T-cell (primary cell): Measurements from ENCODE around the gene SNRNP200. TPM values are rescaled to one million over a fixed set of nuclear protein-coding genes. Genes with fewer than 3 reads are reported as not detected.

Experiments used
- ATAC-seq, 4 experiments: fragments of 200-7000 bp in 3 of 4; fragments of 150-1000 bp in 1 of 4; cut with Tn5 transposase; replicated peaks in 1 of 4; 1 replicate in 3 of 4; 2 replicates in 1 of 4; pipeline ENCODE4 v1.10.0; 2021; ENCODE audit warnings: moderate library complexity in 3 of 4, mild to moderate bottlenecking in 2 of 4, moderate number of reproducible peaks in 1 of 4
- CTCF ChIA-PET, 2 donors: fragments of 300-600 bp; sonication (Branson Sonifier 250); formaldehyde crosslinking; loops; one replicate each; lab custom pipeline; 2022; ENCODE audit warnings: antibody characterized with exemption in 2 of 2; lab: Charles Lee
- POLR2A ChIA-PET, 2 donors: fragments of 300-600 bp; sonication (Branson Sonifier 250); formaldehyde crosslinking; loops; one replicate each; lab custom pipeline; 2022; ENCODE audit warnings: antibody characterized with exemption in 2 of 2; lab: Charles Lee
- DNase-seq, 35 experiments: peaks; one replicate each; pipeline versions ENCODE4 v3.0.0 to v3.0.0-alpha.2; 2013 to 2023
- H3K27ac ChIP-seq: one replicate; pipeline ENCODE4 v1.5.1; 2013; ENCODE audit warnings: low read length
- H3K27me3 ChIP-seq, 2 experiments: replicated peaks in 1 of 2; 1 replicate in 1 of 2; 2 replicates in 1 of 2; pipeline versions ENCODE4 v1.6.1 to v1.7.0; 2013; ENCODE audit warnings: low read length in 1 of 2, mixed read lengths in 1 of 2; ENCODE audit not compliant: control insufficient read depth in 2 of 2, insufficient read depth in 2 of 2; ENCODE audit errors: extremely low read depth in 1 of 2
- H3K36me3 ChIP-seq, 2 donors: 1 replicate in 1 of 2; 2 replicates in 1 of 2; pipeline versions ENCODE4 v1.6.1 to v1.7.0; 2013; ENCODE audit warnings: low read length in 1 of 2; ENCODE audit not compliant: control insufficient read depth in 2 of 2, insufficient read depth in 1 of 2; ENCODE audit errors: extremely low read depth in 1 of 2
- H3K4me1 ChIP-seq, 2 experiments: 1 replicate in 1 of 2; 2 replicates in 1 of 2; pipeline versions ENCODE4 v1.6.1 to v1.7.0; 2013; ENCODE audit warnings: low read length in 2 of 2, mixed read lengths in 1 of 2; ENCODE audit not compliant: insufficient read depth in 2 of 2, control insufficient read depth in 1 of 2; ENCODE audit errors: extremely low read depth in 1 of 2
- H3K4me3 ChIP-seq, 2 donors: 1 replicate in 1 of 2; 2 replicates in 1 of 2; pipeline versions ENCODE4 v1.5.1 to v1.7.0; 2013; ENCODE audit warnings: mild to moderate bottlenecking in 2 of 2, low read length in 1 of 2, moderate library complexity in 1 of 2; ENCODE audit not compliant: control insufficient read depth in 1 of 2; ENCODE audit errors: extremely low read depth in 1 of 2
- H3K9me3 ChIP-seq: 2 replicates; pipeline ENCODE4 v1.7.0; 2013
- H3K27ac Mint-ChIP-seq, 2 donors: one replicate each; pipeline ENCODE4 v1.8.0; 2020 to 2021; ENCODE audit warnings: mild to moderate bottlenecking in 2 of 2, mixed read lengths in 2 of 2
- H3K27me3 Mint-ChIP-seq, 2 donors: one replicate each; pipeline ENCODE4 v1.8.0; 2021 to 2022; ENCODE audit warnings: mixed read lengths in 2 of 2
- H3K36me3 Mint-ChIP-seq: one replicate; pipeline ENCODE4 v1.8.0; 2021; ENCODE audit warnings: mixed read lengths
- H3K4me1 Mint-ChIP-seq, 3 donors: one replicate each; pipeline ENCODE4 v1.8.0; 2020 to 2022; ENCODE audit warnings: mixed read lengths in 3 of 3, mild to moderate bottlenecking in 1 of 3
- H3K4me3 Mint-ChIP-seq, 3 donors: one replicate each; pipeline ENCODE4 v1.8.0; 2020 to 2022; ENCODE audit warnings: mild to moderate bottlenecking in 3 of 3, mixed read lengths in 3 of 3, moderate library complexity in 3 of 3
- H3K9me3 Mint-ChIP-seq, 3 donors: one replicate each; pipeline ENCODE4 v1.8.0; 2020 to 2022; ENCODE audit warnings: mixed read lengths in 3 of 3
- WGBS: methylation state at CpG from one replicate; pipeline ENCODE4 v1.1.5; 2013; ENCODE audit warnings: missing lambda C conversion rate; ENCODE audit not compliant: insufficient coverage; 5-methylcytosine and 5-hydroxymethylcytosine counted together
- total RNA-seq, 35 experiments: library from RNA in 6 of 35; stranded (reverse) in 6 of 35; fragments of 120-200 nt in 1 of 35; gene quantifications; one replicate each; pipeline versions ENCODE4 v1.2.1 to v1.2.4 and lab custom pipeline; 2013 to 2026

SNRNP200 gene
- total RNA-seq, 5 donors from 2014 or later (not counting 1 experiment from before 2014, with no cell fraction given) = 200 to 254 (median 203) TPM

- peaks cover 16 to 71% of the 10 kb centered on the region in 2 experiments for H3K4me1 ChIP-seq
- no peaks in the 10 kb centered on the region for H3K9me3 ChIP-seq
- POLR2A ChIA-PET = no interaction called here
- H3K27ac Mint-ChIP-seq = peak overlapping the region; percentile 47 to 61
- ATAC-seq (no peak), DNase-seq (no peak)
- H3K27ac ChIP-seq = no peak overlapping the region
- no peaks in the 10 kb centered on the region for H3K27me3 Mint-ChIP-seq
- H3K9me3 Mint-ChIP-seq = no peaks in the 10 kb centered on the region
- H3K27me3 ChIP-seq = no peaks in the 10 kb centered on the region
- CTCF ChIA-PET = interaction anchor here in 1 of 2 donors (0.8 kb wide), 1 partner anchor 271 kb away, joined by 3 read pairs; no protein-coding TSS in a partner anchor
- peak overlapping the region; percentile 79 to 98 (median 84) for H3K4me3 Mint-ChIP-seq
- H3K36me3 ChIP-seq = peaks cover 3 to 48% of the 10 kb centered on the region in 2 donors
- WGBS = 100% methylated on average over 1 of the region's 4 CpGs
- peak overlapping the region in 1 of 2 donors; percentile 5 for H3K4me3 ChIP-seq
- H3K36me3 Mint-ChIP-seq = peaks cover 18% of the 10 kb centered on the region
- H3K4me1 Mint-ChIP-seq = peaks cover 64 to 75% (median 69%) of the 10 kb centered on the region in 3 donors
These were observed 41.3 kb downstream of the SNRNP200 start for GRCh38 chr2:96264086-96264485.

DNA sequence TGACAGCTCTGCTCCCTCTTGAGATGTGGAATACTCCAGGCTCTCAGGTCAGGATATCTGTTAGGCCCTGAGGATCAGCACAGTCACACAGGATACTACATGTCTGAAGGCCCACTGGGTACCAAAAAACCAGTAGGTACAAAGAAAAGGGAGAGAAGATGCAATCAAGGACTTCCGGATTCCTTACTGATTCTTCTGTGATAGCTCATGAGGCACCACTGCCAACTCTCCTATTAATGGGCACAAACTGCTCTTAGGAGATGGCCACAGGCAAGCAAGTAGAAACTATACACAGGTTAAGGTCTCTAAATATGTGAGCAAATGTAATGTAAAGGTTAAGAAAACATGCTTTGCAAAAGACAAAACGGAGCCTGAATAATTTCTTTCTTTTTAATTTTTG, 43.0 kb downstream of the SNRNP200 start:
- no peak for ATAC-seq
- H3K27ac ChIP-seq = no peak overlapping the region
- Mint-ChIP-seq H3K4me3 (peak overlapping the region in 1 of 3 donors; percentile 31), H3K4me1 (peaks cover 68 to 82% (median 77%) of the 10 kb centered on the region in 3 donors), H3K27me3 (no peaks in the 10 kb centered on the region), H3K27ac (no peak overlapping the region), H3K36me3 (peaks cover 15% of the 10 kb centered on the region), H3K9me3 (no peaks in the 10 kb centered on the region)
- DNase-seq = no peak
- 100% methylated on average over 1 of the region's 2 CpGs for WGBS
- ChIA-PET CTCF (interaction anchor here in 1 of 2 donors (0.7 kb wide), 1 partner anchor 81 kb away, joined by 3 read pairs; no protein-coding TSS in a partner anchor), POLR2A (no interaction called here)
- peaks cover under 1 to 43% of the 10 kb centered on the region in 2 donors for H3K36me3 ChIP-seq
- no peak overlapping the region for H3K4me3 ChIP-seq
- H3K4me1 ChIP-seq = peaks cover 17 to 72% of the 10 kb centered on the region in 2 experiments
- H3K27me3 ChIP-seq = no peaks in the 10 kb centered on the region
- H3K9me3 ChIP-seq = no peaks in the 10 kb centered on the region

DNA sequence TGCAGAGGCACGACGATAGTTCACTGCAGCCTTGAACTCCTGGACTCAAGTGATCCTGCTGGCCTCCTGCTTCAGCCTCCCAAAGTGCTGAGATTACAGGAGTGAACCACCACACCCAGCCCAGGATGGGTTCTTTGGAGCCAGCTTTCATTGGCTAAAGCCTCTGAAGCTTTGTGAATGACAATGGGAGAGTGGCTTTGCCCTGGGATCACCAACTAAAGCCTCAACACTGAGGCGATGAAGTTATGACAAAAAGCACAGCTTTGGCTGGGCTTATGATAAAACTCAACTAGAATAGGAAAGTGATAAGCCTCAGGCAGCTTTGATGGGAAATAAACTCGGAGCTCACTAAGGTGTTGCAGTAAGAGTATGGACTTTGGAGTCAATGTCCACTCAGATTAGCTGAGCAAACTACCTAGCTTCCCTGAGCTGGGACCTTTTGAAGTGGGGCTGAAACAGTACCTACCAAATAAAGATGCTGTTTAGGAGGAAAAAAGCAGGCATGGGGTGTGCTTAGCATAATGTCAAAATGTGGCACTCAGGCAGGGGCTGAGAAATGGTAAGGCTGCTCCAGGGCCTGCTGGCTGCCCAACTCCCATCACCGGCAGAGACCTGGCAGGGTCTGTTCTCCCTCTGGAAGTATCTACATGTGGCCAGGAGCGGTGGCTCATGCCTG, 43.9 kb downstream of the SNRNP200 start:
- no peaks in the 10 kb centered on the region for H3K27me3 ChIP-seq
- DNase-seq = no peak
- WGBS = 94% methylated on average over 3 of the region's 6 CpGs
- CTCF ChIA-PET = interaction anchor here (0.5 to 1.0 kb wide), 3 partner anchors 53 to 459 kb away, joined by 3 read pairs; partner anchors contain the start of gene STARD7 (in 1 of the 2)
- POLR2A ChIA-PET = no interaction called here
- Mint-ChIP-seq H3K9me3 (no peaks in the 10 kb centered on the region), H3K27ac (no peak overlapping the region), H3K4me1 (peaks cover 68 to 85% (median 79%) of the 10 kb centered on the region in 3 donors), H3K36me3 (peaks cover 19% of the 10 kb centered on the region), H3K27me3 (no peaks in the 10 kb centered on the region), H3K4me3 (no peak overlapping the region)
- no peak overlapping the region for H3K27ac ChIP-seq
- ATAC-seq = no peak
- H3K36me3 ChIP-seq = peaks cover 0 to 43% of the 10 kb centered on the region in 2 donors
- H3K4me1 ChIP-seq = peaks cover 20 to 71% of the 10 kb centered on the region in 2 experiments
- H3K9me3 ChIP-seq = no peaks in the 10 kb centered on the region
- no peak overlapping the region for H3K4me3 ChIP-seq

DNA sequence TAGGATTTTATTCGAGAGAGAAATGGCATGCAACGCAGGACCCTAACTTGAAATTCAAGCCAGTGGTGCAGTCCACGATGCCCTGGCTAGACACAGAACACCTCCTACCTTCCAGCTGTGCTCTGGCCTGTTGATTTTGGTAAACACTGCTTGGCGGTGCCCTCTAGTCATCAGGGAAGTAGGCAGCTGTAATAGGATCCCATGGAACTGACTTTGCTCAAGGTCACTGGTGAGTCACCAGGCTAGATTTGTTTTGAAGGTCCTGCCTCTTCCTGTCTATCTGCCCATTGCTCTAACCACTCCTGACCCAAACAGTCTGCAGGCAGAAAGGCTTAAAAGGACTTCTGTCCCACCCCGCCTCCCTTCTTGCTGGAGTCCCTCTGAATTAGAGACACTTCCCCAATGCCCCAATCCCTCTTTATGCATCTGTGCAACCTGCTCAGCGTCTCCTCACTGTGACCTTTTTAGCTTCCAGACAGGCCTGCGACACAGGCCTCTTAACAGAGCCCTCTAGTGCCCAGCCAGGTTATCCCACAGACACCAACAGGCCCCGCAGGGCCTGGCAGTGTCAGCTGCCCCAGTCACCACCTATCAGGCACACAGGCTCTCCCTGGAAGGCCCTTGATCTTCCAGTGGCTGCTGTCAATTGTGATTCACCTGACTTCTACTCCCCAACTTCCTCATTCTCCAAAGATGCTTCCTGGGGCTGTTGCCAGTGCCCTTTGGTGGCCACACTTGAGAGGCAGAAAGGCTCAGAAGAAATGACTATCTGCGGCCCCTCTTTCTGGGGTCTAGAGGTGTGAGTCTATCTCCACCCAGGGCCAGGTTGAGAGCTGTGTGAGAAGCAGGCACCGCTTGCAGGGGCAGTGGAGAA, 44.7 kb downstream of the SNRNP200 start:
- no peaks in the 10 kb centered on the region for H3K27me3 Mint-ChIP-seq
- no peak overlapping the region for H3K27ac ChIP-seq
- peaks cover 0 to 46% of the 10 kb centered on the region in 2 donors for H3K36me3 ChIP-seq
- H3K9me3 ChIP-seq = no peaks in the 10 kb centered on the region
- H3K4me1 Mint-ChIP-seq = peaks cover 72 to 84% (median 83%) of the 10 kb centered on the region in 3 donors
- WGBS = 73% methylated on average over 10 of the region's 10 CpGs
- peak in 2 of 4 experiments; percentile 13 to 41 for ATAC-seq
- H3K4me3 Mint-ChIP-seq = peak overlapping the region in 1 of 3 donors; percentile 34
- CTCF ChIA-PET = interaction anchor here (0.5 to 2.1 kb wide), 3 partner anchors 52 to 460 kb away, joined by 3 to 5 read pairs (median 3); partner anchors contain the start of genes ASTL (in 1 of the 2) and STARD7 (in 1 of the 2)
- no peaks in the 10 kb centered on the region for H3K27me3 ChIP-seq
- H3K36me3 Mint-ChIP-seq = peaks cover 19% of the 10 kb centered on the region
- peak in 21 of 35 experiments; percentile 6 to 41 (median 21) for DNase-seq
- POLR2A ChIA-PET = interaction anchor here in 1 of 2 donors (0.6 kb wide), 1 partner anchor 668 kb away, joined by 5 read pairs; no protein-coding TSS in a partner anchor
- H3K9me3 Mint-ChIP-seq = no peaks in the 10 kb centered on the region
- no peak overlapping the region for H3K4me3 ChIP-seq
- H3K4me1 ChIP-seq = peaks cover 20 to 75% of the 10 kb centered on the region in 2 experiments
- peak overlapping the region; percentile 72 to 76 for H3K27ac Mint-ChIP-seq

DNA sequence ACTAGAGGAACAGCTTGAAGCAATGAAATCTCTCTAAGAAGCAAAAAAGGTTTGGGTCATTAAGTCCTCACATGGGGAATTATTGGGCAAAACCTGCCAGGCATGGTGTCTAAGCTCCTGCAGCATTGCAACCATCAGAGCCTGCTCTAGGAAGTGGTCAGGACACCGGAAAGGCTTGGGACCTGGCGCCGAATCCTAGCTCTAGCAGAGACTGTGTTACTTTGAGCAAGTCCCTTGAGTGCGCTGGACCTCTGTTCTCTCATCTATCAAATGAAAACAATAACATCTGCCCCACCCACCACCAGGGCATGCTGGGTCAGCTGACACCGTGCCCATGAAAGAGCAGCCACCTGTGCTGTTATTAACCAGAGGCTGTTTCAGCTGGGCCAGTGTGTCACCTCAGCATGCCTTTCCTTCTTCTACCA, 45.8 kb downstream of the SNRNP200 start:
- POLR2A ChIA-PET = no interaction called here
- no peak overlapping the region for H3K4me3 Mint-ChIP-seq

More for the DNA sequence above, 45.8 kb downstream of the SNRNP200 start:
- H3K36me3 Mint-ChIP-seq = peaks cover 23% of the 10 kb centered on the region
- H3K27ac Mint-ChIP-seq = peak overlapping the region; percentile 31 to 55
- peaks cover 74 to 89% (median 87%) of the 10 kb centered on the region in 3 donors for H3K4me1 Mint-ChIP-seq
- H3K36me3 ChIP-seq = peaks cover 0 to 56% of the 10 kb centered on the region in 2 donors
- no peak for ATAC-seq
- no peaks in the 10 kb centered on the region for H3K9me3 ChIP-seq
- H3K27me3 ChIP-seq = no peaks in the 10 kb centered on the region
- H3K27ac ChIP-seq = no peak overlapping the region
- DNase-seq = no peak
- WGBS = 73% methylated on average over 5 of the region's 5 CpGs
- H3K9me3 Mint-ChIP-seq = no peaks in the 10 kb centered on the region
- H3K4me3 ChIP-seq = no peak overlapping the region
- H3K27me3 Mint-ChIP-seq = no peaks in the 10 kb centered on the region
- CTCF ChIA-PET = interaction anchor here (0.7 to 2.1 kb wide), 3 partner anchors 8 to 120 kb away, joined by 3 to 5 read pairs (median 5); partner anchors contain the start of gene ASTL (in 1 of the 2)
- H3K4me1 ChIP-seq = peaks cover 24 to 78% of the 10 kb centered on the region in 2 experiments
